Activated T-helper 1 cell treated with anti-CD3 and anti-CD28 coated beads, Interleukin-12 subunit alpha, Interleukin-12 subunit beta, Interleukin-2, Interleukin-4 antibody, amounts not matched to agents 30 ng/mL and 10 ng/mL and 1 ng/mL, durations not matched to agents 14 hours and 24 hours and 36 hours (primary cell): ENCODE data around the gene RPS23. TPM values are rescaled to one million over a fixed set of nuclear protein-coding genes. Genes with fewer than 3 reads are reported as not detected.

Experiments used
- DNase-seq: peaks from one replicate; pipeline ENCODE4 v3.0.0; 2021; ENCODE audit warnings: low spot score
- H3K27ac Mint-ChIP-seq: one replicate; pipeline ENCODE4 v1.8.0; 2021; ENCODE audit warnings: mild to moderate bottlenecking, mixed read lengths
- H3K27me3 Mint-ChIP-seq: one replicate; pipeline ENCODE4 v1.8.0; 2022; ENCODE audit warnings: mild to moderate bottlenecking, moderate library complexity, mixed read lengths; ENCODE audit not compliant: insufficient read depth
- H3K36me3 Mint-ChIP-seq: one replicate; pipeline ENCODE4 v1.8.0; 2021; ENCODE audit warnings: low read depth, mixed read lengths
- H3K4me1 Mint-ChIP-seq: one replicate; pipeline ENCODE4 v1.8.0; 2021; ENCODE audit warnings: low read depth, mixed read lengths
- H3K4me3 Mint-ChIP-seq: one replicate; pipeline ENCODE4 v1.8.0; 2021; ENCODE audit warnings: mild to moderate bottlenecking, moderate library complexity, mixed read lengths
- H3K9me3 Mint-ChIP-seq: one replicate; pipeline ENCODE4 v1.8.0; 2021; ENCODE audit warnings: mixed read lengths
- intact Hi-C: fragments of 100-400 bp; cut with micrococcal nuclease; formaldehyde crosslinking; loops from one replicate; pipeline ENCODE4 v1.15.1; 2024
- total RNA-seq: library from RNA; stranded (reverse); gene quantifications from 2 replicates; pipeline ENCODE4 v1.2.3, GENCODE V29; 2022

RPS23 gene
- total RNA-seq, 1 donor from 2014 or later: 2,220 TPM

DNA sequence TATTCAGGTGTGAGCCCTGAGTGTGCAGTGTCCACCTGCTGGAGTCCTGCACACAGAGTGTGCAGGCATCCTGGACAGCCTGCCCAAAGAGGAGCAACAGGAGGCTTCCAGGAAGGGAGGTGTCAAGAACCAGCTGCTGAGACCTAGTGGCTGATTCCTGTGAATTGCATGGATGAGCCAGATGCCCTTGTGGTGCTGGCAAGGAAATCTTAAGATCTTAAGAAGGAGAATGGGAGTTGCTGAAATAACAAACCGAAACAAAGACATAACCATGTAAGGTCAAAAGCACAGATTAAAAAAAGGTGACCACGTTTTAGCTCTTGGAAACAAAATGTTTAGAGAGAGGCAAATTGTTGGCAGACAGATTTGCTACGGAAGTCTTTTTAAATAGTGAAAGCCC is 29.3 kb upstream of the RPS23 start:
- H3K27me3 Mint-ChIP-seq: no peaks in the 10 kb centered on the region
- peaks cover 3% of the 10 kb centered on the region for H3K4me1 Mint-ChIP-seq
- H3K27ac Mint-ChIP-seq: no peak overlapping the region
- peaks cover 4% of the 10 kb centered on the region for H3K9me3 Mint-ChIP-seq
- intact Hi-C loops: no loop called here
- H3K36me3 Mint-ChIP-seq: no peaks in the 10 kb centered on the region
- H3K4me3 Mint-ChIP-seq: no peak overlapping the region
- no peak for DNase-seq

DNA sequence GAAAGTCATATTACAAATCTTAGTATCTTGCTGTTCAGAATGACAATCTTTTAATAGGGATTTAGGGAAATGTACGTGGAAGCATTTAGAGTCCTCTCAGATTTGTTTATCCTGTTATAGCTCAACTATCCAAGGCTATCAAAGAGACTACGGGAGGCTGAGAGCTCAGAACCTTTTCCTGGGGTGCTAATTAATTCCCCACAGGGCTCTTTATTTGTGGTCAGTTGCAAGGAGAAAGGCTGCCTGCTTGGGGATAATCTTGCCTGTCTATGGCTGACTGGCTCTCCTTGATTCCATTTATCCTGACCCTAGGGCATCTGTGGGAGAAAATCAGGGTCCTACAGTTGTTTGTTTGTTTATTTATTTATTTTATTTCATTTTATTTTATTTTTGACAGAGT is 28.0 kb upstream of the RPS23 start:
- no peak for DNase-seq
- Mint-ChIP-seq H3K27ac (no peak overlapping the region), H3K36me3 (no peaks in the 10 kb centered on the region)

DNA sequence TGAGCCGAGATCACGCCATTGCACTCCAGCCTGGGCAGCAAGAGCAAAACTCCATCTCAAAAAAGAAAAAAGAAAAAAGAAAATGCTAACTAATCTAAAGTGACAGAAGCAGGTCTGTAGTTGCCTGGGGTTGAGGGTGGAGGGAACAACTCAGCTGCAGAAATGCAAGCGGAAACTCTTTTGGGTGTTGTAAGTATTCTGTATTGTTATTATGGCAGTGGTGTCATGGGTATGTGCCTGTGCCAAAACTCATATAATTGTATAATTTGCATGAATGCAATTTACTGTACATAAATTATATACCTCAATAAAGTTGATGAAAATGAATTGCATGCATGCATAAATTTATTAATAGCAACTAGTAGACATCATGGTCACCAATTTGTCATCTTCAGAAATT is 23.0 kb upstream of the RPS23 start:
- H3K36me3 Mint-ChIP-seq: no peaks in the 10 kb centered on the region
- peaks cover 2% of the 10 kb centered on the region for H3K27me3 Mint-ChIP-seq
- H3K27ac Mint-ChIP-seq: no peak overlapping the region
- H3K4me3 Mint-ChIP-seq: no peak overlapping the region
- H3K9me3 Mint-ChIP-seq: no peaks in the 10 kb centered on the region
- no peak for DNase-seq
- intact Hi-C loops: no loop called here
- no peaks in the 10 kb centered on the region for H3K4me1 Mint-ChIP-seq

More for the DNA sequence above, 28.0 kb upstream of the RPS23 start:
- H3K27me3 Mint-ChIP-seq: no peaks in the 10 kb centered on the region
- H3K9me3 Mint-ChIP-seq: peaks cover 4% of the 10 kb centered on the region
- intact Hi-C loops: no loop called here
- no peaks in the 10 kb centered on the region for H3K4me1 Mint-ChIP-seq
- H3K4me3 Mint-ChIP-seq: no peak overlapping the region

DNA sequence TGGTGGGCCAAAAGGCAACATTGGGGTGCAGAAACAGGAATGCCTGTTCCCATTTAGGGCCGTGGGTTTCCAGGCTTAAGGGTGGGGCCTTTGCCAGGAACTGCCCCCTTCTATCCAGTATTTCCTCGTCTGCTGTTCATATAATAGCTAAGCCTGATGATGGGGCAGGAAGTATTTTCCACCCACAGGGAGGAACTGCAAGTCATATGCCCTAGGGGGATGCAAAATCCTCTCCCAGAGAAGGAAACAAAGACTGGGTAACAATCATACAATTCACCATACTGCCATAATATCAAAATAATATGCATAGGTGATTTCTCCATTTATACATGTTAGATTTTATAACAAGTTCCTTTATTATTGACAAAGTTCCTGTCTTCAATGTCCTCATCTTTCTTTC is 20.5 kb upstream of the RPS23 start:
- intact Hi-C loops: no loop called here
- no peak for DNase-seq
- H3K9me3 Mint-ChIP-seq: no peaks in the 10 kb centered on the region
- no peaks in the 10 kb centered on the region for H3K36me3 Mint-ChIP-seq
- no peak overlapping the region for H3K27ac Mint-ChIP-seq
- no peak overlapping the region for H3K4me3 Mint-ChIP-seq
- no peaks in the 10 kb centered on the region for H3K4me1 Mint-ChIP-seq
- H3K27me3 Mint-ChIP-seq: peaks cover 2% of the 10 kb centered on the region

DNA sequence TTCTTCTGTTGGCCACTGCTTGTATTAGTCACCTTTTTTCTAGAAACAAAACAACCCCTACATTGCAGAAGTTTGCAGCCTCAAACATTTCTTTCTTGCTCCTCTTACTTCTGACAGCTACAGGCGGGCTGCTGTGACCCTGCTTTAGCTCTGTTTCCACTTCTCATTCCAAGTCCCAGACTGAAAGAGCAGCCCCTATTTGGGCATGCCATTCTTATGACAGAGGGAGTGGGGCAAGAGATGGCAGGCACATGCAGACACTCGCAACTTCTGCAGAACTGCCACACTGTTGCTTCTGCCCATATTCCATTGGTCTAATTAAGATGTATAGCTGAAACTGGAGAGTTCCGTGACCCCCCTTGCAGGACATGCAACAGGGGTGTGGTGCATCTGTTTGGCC is 19.6 kb upstream of the RPS23 start:
- H3K36me3 Mint-ChIP-seq: no peaks in the 10 kb centered on the region
- H3K4me1 Mint-ChIP-seq: no peaks in the 10 kb centered on the region
- intact Hi-C loops: no loop called here
- H3K9me3 Mint-ChIP-seq: no peaks in the 10 kb centered on the region
- no peak overlapping the region for H3K27ac Mint-ChIP-seq
- no peak overlapping the region for H3K4me3 Mint-ChIP-seq
- peaks cover 2% of the 10 kb centered on the region for H3K27me3 Mint-ChIP-seq
- DNase-seq: no peak

DNA sequence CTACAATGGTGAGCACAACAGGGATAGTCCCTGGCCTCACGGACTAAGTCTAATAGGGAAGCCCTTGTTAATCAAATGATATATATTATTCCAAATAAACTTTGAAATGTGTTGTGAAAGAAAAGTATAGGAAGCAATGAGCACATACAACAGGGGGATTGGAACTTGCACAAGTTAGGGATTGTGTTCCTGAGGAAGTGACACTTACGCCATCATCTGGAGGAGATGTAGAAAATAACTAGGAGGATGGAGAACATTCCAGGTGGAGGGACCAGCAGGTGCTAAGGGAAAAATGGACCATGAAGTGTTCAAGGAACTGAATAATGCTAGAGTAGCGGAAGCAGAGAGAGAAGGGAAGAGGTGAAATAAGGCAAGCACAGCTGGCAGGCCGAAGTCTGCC is 18.8 kb upstream of the RPS23 start:
- Mint-ChIP-seq H3K27me3 (peaks cover 2% of the 10 kb centered on the region), H3K9me3 (no peaks in the 10 kb centered on the region), H3K4me1 (no peaks in the 10 kb centered on the region), H3K4me3 (no peak overlapping the region), H3K36me3 (no peaks in the 10 kb centered on the region), H3K27ac (no peak overlapping the region)
- DNase-seq: no peak
- intact Hi-C loops: no loop called here

DNA sequence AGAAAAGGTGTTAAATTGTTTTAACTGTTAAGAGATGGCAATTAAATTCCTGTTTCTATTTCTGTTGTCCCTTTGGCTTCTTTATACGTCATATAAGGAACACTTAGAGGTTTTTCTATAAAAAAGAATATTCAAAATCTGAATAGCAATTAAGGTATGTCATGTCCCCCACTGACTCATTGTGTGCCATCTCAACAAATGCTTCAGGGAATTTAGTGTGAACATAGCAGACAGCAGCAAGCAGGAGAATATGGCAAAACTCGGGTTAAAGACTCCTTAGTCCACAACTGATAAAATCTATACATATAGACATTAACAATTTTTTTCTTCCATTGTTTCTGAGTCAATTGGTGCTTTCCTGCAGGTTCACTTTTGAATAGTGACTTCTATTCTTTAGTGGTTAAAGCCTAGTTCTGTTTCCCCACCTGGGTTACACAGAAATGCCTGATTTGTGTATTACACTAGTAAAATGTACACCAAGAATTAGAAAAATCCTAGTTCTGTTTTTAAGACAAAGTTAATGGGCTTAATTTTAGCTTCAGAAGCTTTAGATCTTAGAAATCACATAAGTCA is 17.9 kb upstream of the RPS23 start:
- no peaks in the 10 kb centered on the region for H3K9me3 Mint-ChIP-seq
- no peak for DNase-seq
- no peak overlapping the region for H3K27ac Mint-ChIP-seq
- H3K4me1 Mint-ChIP-seq: no peaks in the 10 kb centered on the region
- no peak overlapping the region for H3K4me3 Mint-ChIP-seq
- peaks cover 2% of the 10 kb centered on the region for H3K27me3 Mint-ChIP-seq
- H3K36me3 Mint-ChIP-seq: no peaks in the 10 kb centered on the region
- intact Hi-C loops: no loop called here

DNA sequence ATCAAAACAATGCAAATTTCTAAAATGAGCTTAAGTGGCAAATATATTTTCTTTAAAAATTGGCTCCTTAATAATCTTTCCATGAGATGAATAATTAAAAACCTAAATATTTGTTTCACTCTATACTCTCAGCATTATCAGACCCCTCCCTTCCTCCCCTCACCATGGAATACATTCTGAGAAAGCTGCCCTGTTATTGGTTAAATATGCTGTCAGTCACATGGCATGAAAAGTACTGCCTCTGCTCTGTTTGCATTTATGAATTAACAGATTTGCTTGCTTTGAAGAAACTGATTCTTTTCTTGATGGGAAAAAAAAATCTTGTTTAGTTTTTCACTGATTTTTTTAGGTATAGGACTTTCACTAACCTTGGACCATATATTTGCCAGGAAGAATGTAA is 17.0 kb upstream of the RPS23 start:
- Mint-ChIP-seq H3K27ac (no peak overlapping the region), H3K36me3 (no peaks in the 10 kb centered on the region), H3K9me3 (no peaks in the 10 kb centered on the region), H3K4me1 (no peaks in the 10 kb centered on the region), H3K27me3 (peaks cover 2% of the 10 kb centered on the region), H3K4me3 (no peak overlapping the region)
- intact Hi-C loops: no loop called here
- no peak for DNase-seq

DNA sequence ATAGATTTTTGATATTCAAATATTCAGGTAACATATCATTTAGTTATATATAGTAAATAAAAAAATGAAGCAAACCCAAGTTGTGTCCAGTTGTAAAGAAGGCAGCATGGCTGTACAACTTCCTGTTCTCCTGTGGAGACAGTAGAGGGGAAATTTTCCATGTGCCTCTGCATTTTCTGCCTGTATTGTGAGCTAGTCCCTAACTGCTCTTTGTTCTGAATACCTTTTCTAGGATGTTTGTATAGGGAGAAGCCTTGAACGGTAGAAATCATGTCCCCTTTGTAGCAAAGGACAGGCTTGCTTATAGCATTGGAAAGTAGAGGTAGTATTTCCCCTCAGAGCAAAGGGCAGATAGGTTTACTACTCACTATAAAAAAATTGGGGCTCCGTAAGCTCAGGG is 13.3 kb upstream of the RPS23 start:
- Mint-ChIP-seq H3K9me3 (no peaks in the 10 kb centered on the region), H3K27ac (no peak overlapping the region), H3K36me3 (no peaks in the 10 kb centered on the region), H3K4me3 (no peak overlapping the region), H3K27me3 (peaks cover 4% of the 10 kb centered on the region), H3K4me1 (no peaks in the 10 kb centered on the region)
- intact Hi-C loops: no loop called here
- no peak for DNase-seq

DNA sequence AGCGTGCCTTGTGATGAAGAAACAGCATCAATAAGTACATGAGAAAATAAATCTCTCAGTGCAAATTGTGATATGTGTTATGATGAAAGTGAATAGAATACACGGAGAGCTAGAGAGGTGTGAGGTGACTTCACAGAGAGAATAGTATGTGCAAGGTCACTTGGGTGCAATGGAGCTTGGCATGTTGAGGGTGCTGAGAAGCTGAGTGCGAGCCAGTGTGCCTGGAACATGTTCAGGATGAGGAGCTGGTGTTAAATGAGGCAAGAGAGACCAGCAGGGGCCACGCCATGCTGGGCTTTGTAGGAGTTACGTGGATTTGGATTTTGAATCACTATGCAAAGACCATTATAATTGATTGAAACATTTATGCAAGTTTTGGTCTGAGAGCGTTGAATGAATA is 12.8 kb upstream of the RPS23 start:
- intact Hi-C loops: no loop called here
- Mint-ChIP-seq H3K4me3 (no peak overlapping the region), H3K4me1 (no peaks in the 10 kb centered on the region)

DNA sequence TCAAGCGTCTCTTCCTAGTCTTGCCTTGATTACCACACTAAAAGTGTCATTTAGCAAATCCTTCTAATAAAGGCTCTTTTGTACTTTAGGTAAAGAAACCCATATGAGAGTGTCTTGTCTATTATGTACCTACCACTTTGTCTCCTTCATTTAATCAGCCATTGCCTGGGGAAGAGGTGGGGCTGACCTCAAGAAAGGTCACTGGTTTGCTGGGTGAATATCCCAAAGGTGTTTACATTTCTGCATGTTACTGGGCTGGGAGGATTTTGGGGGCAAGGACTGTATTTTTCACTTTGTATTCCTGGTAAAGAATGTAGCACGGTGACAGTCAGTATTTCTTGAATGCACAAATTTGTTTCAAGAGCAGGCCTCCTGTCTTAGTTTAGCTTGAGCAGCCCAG is 11.9 kb upstream of the RPS23 start:
- Mint-ChIP-seq H3K27me3 (peaks cover 4% of the 10 kb centered on the region), H3K9me3 (no peaks in the 10 kb centered on the region), H3K4me3 (no peak overlapping the region), H3K36me3 (no peaks in the 10 kb centered on the region), H3K4me1 (no peaks in the 10 kb centered on the region), H3K27ac (no peak overlapping the region)
- intact Hi-C loops: no loop called here
- no peak for DNase-seq

More for the DNA sequence above, 12.8 kb upstream of the RPS23 start:
- no peak for DNase-seq
- Mint-ChIP-seq H3K9me3 (no peaks in the 10 kb centered on the region), H3K27me3 (peaks cover 4% of the 10 kb centered on the region), H3K27ac (no peak overlapping the region), H3K36me3 (no peaks in the 10 kb centered on the region)

DNA sequence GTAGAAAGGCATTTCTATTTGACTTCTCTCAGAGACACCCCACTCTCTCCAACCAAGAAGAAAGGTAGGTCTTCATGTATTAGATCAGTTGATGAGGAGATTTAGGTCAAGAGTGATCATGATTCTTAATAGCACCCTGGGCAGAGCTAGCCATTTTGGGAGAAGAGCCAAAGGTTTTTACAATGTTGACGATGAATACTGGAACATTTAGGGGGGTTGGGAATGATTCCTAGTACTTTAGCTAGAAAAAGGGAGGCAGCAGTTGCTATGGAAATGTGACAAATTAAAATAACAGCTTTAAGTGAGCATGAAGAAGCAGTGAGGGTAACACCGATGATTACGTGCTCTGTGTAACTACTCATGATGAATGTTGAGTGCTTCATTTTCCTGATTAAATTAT is 9.5 kb upstream of the RPS23 start:
- H3K27ac Mint-ChIP-seq: no peak overlapping the region
- H3K36me3 Mint-ChIP-seq: no peaks in the 10 kb centered on the region
- intact Hi-C loops: no loop called here
- peaks cover 4% of the 10 kb centered on the region for H3K27me3 Mint-ChIP-seq
- no peak overlapping the region for H3K4me3 Mint-ChIP-seq
- no peaks in the 10 kb centered on the region for H3K9me3 Mint-ChIP-seq
- DNase-seq: no peak
- H3K4me1 Mint-ChIP-seq: no peaks in the 10 kb centered on the region

DNA sequence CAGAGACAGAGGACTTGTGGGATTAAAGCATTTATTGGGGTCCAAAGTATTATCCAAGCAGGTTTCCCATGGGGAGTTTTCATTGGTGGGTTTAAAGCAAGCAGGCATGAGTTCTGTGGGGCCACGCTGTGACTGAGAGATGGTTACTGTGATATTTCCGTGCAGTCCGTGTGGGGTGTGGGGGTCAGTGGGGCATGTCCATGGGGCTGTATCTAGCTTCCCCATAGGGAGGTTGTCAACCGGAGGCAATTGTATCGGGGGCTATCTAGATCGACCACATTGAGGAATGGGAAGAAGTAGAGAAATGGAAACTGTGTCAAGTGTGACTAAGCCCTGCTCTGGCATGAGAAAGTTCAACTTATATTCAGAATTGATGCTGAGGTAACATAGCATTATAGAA is 7.1 kb upstream of the RPS23 start:
- intact Hi-C loops: no loop called here

DNA sequence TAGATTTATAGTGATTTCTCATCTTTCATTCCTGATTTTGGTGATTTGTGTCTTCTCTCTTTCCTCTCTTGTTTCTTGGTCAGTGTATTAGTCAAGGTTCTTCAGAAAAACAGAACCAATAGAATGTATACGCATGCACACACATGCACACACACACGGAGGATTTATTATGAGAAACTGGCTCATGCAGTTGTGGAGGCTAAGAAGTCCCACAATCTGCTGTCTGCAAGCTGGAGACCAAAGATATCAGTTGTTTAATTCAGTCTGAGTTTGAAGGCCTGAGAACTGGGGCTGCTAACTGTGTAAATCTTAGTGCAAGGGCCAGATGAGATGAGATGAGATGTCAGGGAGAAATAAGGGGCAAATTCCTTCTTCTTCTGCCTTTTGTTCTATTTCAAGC is 5.7 kb upstream of the RPS23 start:
- Mint-ChIP-seq H3K27ac (no peak overlapping the region), H3K27me3 (peaks cover under 1% of the 10 kb centered on the region), H3K36me3 (peaks cover 2% of the 10 kb centered on the region), H3K9me3 (no peaks in the 10 kb centered on the region), H3K4me1 (peaks cover 12% of the 10 kb centered on the region), H3K4me3 (no peak overlapping the region)
- DNase-seq: no peak
- intact Hi-C loops: no loop called here

More for the DNA sequence above, 7.1 kb upstream of the RPS23 start:
- H3K4me1 Mint-ChIP-seq: peaks cover under 1% of the 10 kb centered on the region
- H3K27ac Mint-ChIP-seq: no peak overlapping the region
- no peaks in the 10 kb centered on the region for H3K9me3 Mint-ChIP-seq
- DNase-seq: no peak
- H3K4me3 Mint-ChIP-seq: no peak overlapping the region
- H3K27me3 Mint-ChIP-seq: peaks cover 4% of the 10 kb centered on the region
- no peaks in the 10 kb centered on the region for H3K36me3 Mint-ChIP-seq
